HG02571 (cell line): ENCODE data around the gene TEX13D.
"Not testable (repeated sequence)": the region's sequence is repeated elsewhere in the genome, so short reads cannot be mapped to it uniquely, and the experiment has no call there.

Experiments
- ATAC-seq: cut with Tn5 transposase; IDR thresholded peaks from one replicate; pipeline ENCODE4 v1.9.1; 2021; ENCODE audit warnings: mild to moderate bottlenecking, moderate library complexity; ENCODE audit not compliant: unreplicated experiment

TEX13D gene

DNA sequence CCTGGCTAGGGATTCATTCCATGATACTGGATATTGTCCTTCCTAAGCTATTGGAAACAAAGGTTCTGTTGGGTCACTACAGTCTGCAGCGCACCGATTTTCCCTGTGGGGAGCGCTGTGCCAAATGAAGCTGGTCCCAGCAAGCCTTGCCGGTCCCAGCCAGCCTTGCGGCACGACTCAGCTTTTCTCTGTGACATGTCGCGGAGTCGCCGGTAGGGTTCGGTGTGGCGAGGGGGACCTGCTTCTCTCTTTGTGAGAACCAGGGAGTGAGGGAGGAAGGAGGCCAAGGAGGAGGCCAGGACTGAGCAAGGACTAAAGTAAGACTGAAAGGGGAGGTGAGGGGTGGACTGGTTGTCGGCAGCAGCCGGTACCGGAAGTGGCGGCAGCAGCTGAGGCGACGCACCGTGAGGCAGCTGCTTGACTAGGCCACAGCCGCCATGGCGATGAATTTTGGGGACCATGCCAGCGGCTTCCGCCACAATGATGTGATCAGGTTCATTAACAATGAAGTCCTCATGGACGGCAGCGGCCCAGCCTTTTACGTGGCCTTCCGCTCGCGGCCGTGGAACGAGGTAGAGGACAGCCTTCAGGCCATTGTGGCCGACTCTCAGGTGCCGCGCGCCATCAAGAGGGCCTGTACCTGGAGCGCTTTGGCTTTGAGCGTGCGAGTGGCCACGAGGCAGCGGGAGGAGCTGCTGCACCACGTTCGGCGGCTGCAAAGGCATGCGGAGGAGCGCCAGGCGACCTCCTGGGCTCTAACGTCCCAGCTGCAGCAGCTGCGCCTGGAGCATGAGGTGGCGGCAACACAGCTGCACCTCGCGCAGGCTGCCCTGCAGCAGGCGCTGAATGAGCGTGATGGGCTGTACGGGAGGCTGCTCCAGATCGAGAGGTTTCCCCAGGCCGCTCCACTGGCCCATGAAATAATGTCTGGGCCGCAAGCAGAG is at the start of gene TEX13D:
Gene TEX13D (plus strand): TSS at position 180 of the 944 bp plus-strand sequence. CDS start 258 bp downstream, at position 438.
- no peak for ATAC-seq

- ATAC-seq: no peak
Measured at GRCh38 chrX:124289443-124289842, 43.0 kb upstream of the TEX13D start.

- ATAC-seq: no peak
Measured at GRCh38 chrX:124293810-124294209, 38.6 kb upstream of the TEX13D start.

GRCh38 chrX:124299323-124299722 is 33.1 kb upstream of the TEX13D start:
- ATAC-seq: not testable (repeated sequence)

DNA sequence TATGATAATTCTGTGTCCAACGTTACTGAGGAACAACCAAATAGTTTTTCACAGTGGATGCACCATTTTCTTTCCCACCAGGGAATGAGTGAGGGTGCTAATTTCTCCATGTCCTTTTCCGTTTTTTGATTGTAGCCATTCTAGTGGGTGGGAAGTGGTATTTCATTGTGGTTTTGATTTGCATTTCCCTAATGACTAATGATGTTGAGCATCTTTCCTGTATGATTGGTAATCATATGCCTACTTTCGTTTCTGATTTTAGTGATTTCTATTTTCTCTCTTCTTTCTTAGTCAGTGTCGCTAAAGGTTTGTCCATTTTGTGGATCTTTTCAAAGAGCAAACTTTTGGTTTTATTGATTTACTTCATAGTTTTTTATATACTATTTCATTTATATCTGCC is 32.1 kb upstream of the TEX13D start:
- no peak for ATAC-seq

DNA sequence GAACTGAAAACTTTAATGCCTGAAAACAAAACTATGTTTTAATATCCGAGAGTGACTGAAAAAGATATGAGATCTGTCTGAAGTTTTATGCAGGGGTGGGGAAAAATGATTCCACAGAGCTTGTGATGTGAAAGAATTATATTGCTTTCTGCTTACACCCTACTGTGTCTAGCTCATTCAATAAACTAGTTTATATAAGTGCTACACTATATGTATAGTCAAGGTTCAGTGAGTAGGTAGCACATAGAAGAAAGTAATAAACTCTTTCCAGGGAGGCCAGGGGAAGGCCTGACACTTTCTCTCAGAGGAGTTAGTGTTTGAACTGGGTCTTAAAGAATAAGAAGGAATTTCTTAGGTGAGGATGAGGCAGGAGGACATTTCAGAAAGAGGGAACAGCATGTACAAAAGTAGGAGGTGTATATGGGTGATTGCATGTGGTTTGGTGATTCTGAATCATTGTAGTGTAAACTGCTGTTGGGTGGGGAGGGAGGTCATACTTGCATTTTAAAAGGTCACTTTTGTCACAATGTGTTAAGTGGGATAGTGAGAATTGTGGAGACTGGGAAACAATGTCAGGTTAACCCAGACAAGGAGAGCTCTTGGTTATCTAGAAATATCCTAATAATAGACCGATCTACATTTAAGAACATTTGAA is 25.1 kb upstream of the TEX13D start:
- ATAC-seq: no peak

GRCh38 chrX:124325732-124326131 is 6.7 kb upstream of the TEX13D start:
- ATAC-seq: no peak

- no peak for ATAC-seq
Measured at GRCh38 chrX:124328765-124329164, 3.7 kb upstream of the TEX13D start.

DNA sequence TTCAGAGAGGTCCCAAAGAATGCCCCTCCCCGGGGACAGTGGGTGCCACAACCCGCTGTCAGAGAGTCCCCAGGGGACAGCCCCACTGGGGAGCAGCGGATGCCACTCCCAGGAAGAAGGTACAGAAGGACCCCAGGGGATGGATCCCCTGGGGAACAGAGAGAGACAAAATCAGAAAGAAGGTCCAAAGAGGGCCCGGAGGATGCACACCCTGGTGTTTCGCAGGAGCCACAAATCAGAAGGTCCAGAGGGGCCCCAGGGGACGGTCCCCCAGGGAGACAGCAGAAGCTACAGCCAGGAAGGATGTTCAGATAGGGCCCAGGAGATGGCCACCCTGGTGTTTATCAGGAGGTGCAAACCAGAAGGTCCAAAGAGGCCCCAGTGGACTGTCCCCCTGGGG is 1.4 kb downstream of the TEX13D start:
- no peak for ATAC-seq

DNA sequence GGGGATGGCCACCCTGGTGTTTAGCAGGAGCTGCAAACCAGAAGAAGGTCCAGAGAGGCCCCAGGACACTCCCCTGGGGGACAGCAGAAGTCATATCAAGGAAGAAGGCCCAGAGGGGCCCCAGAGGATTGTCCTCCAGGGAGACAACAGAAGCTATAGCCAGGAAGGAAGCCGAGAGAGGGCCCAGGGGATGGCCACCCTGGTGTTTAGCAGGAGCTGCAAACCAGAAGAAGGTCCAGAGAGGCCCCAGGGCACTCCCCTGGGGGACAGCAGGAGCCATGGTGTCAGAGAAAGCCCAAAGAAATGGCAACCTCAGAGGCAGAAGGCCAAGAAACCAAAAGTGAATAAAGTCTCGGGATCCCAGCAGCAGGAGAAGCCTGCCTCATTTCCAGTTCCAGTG is 2.1 kb downstream of the TEX13D start:
- ATAC-seq: not testable (repeated sequence)

GRCh38 chrX:124335598-124335997 is 3.1 kb downstream of the TEX13D start:
- no peak for ATAC-seq

- no peak for ATAC-seq
Measured at GRCh38 chrX:124337916-124338315, 5.5 kb downstream of the TEX13D start.

GRCh38 chrX:124338733-124339514 is 6.5 kb downstream of the TEX13D start:
- no peak for ATAC-seq

GRCh38 chrX:124341396-124342132 is 9.1 kb downstream of the TEX13D start:
- no peak for ATAC-seq

DNA sequence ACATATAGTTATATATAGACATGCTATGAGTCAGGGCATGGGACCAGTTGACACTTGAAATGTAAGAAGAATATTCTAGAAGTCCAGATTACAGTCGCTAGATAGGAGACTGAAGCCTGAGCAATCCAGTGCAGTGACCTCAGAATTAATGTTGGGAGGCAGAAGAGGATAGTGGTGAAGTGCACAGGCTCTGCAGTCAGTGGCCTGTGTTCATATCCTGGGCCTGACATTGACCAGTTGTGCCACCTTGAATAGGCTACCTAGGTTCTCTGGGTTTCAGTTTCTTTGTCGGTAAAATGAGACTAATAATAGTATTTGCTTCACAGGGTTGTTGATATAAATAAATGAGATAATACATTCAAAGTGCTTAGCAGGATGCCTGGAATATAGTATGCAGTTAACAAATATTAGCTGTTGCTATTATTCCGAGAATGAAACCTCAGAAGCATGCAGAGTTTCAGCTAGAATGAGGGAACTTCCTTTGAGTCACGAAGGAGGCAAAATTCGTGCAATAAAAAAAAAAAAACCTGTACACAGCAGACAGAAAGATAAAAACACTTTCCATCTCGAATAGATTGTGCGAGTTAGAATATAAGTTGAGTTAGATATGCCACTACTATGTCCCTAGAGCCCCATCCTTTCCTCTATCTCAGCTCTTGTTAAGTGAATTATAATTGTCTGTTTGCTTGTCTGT is 9.9 kb downstream of the TEX13D start:
- ATAC-seq: no peak

DNA sequence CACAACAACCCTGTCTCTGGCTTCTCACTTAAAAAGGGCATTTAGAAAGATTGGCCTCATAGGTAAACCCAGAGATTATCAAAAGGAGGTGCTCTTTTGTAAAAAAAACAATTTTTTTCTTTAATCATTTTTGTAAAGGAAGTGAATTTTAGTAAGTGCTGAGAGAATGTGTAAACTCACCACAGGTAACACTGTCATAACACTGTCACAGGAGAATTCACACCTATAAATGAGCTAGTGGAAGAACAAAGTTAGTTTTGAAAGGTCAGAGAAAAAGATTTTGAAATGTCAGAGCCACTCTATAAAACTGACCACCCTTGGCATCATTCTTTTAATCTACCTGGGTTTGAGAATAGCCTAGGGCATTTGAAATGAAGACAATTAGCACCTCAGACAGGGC is 10.6 kb downstream of the TEX13D start:
- no peak for ATAC-seq

DNA sequence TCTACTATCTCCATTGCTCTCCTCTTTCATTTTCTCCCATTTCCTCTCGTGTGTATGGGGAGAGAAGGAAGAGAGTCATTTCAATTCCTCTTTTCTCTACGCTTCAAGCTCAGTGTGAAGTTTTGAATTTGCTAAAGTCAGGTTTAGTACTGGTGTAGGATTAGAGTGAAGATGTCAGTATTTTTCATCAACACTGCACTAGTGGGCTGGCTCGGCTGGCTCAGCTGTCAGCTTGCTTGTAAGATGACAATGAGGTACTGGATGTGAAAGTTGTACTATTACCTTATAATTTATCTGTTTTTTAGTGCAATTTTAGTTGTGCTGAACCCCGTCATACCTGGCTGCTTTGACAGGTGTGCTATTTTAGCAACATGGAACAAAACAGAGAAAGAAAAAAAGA is 11.8 kb downstream of the TEX13D start:
- ATAC-seq: no peak

GRCh38 chrX:124346117-124346876 is 13.8 kb downstream of the TEX13D start, which contains the start of gene SH2D1A:
TSS of gene SH2D1A (plus strand) at chrX:124346563. CDS start at chrX:124346643, 80 bp downstream.
- no peak for ATAC-seq

GRCh38 chrX:124346877-124347241 is 14.4 kb downstream of the TEX13D start:
- no peak for ATAC-seq
